H1 (cell line): Measurements from ENCODE around the gene EBF3. TPM values are rescaled to one million over a fixed set of nuclear protein-coding genes. Genes with fewer than 3 reads are reported as not detected.

ENCODE experiments used
- CTCF ChIA-PET: fragments of 300-600 bp; sonication (Branson Sonifier 250); formaldehyde crosslinking; loops from one replicate; lab custom pipeline; 2021; ENCODE audit not compliant: partially characterized antibody; lab: Charles Lee
- POLR2A ChIA-PET: fragments of 300-600 bp; sonication (Branson Sonifier 250); formaldehyde crosslinking; loops from one replicate; lab custom pipeline; 2021; ENCODE audit warnings: inconsistent platforms; ENCODE audit not compliant: partially characterized antibody; lab: Charles Lee
- DNase-seq, 2 experiments: peaks; one replicate each; pipeline versions ENCODE4 v3.0.0 to v3.0.0-alpha.2; 2010 to 2022; ENCODE audit warnings: low spot score in 2 of 2, low read depth in 1 of 2, mixed read lengths in 1 of 2
- FAIRE-seq: peaks from 2 replicates; lab custom pipeline; 2011; peaks lifted over from hg19 to GRCh38; lab: Jason Lieb, UNC
- H2AFZ ChIP-seq: 2 replicates; pipeline ENCODE4 v1.8.1; 2012; ENCODE audit warnings: low read length, inconsistent platforms
- H2AK5ac ChIP-seq: 2 replicates; pipeline ENCODE4 v1.6.1; 2013; ENCODE audit warnings: low read depth, low read length
- H2BK120ac ChIP-seq: replicated peaks from 2 replicates; pipeline ENCODE3; 2013; ENCODE audit warnings: low read depth, low read length, inconsistent platforms
- H2BK12ac ChIP-seq: 2 replicates; pipeline ENCODE4 v1.6.1; 2013; ENCODE audit warnings: low read depth, low read length
- H2BK15ac ChIP-seq: 2 replicates; pipeline ENCODE4 v1.6.1; 2013; ENCODE audit warnings: low read length
- H2BK20ac ChIP-seq: 2 replicates; pipeline ENCODE4 v1.6.1; 2013; ENCODE audit warnings: low read length
- H2BK5ac ChIP-seq: 2 replicates; pipeline ENCODE4 v1.6.1; 2013; ENCODE audit warnings: low read depth, low read length
- H3K14ac ChIP-seq: 2 replicates; pipeline ENCODE4 v1.6.1; 2013; ENCODE audit warnings: inconsistent platforms; ENCODE audit not compliant: insufficient read length
- H3K18ac ChIP-seq: 2 replicates; pipeline ENCODE4 v1.6.1; 2013; ENCODE audit warnings: low read length; ENCODE audit errors: extremely low read depth
- H3K23ac ChIP-seq: 2 replicates; pipeline ENCODE4 v1.6.1; 2013; ENCODE audit warnings: inconsistent platforms; ENCODE audit not compliant: insufficient read length
- H3K23me2 ChIP-seq: 2 replicates; pipeline ENCODE4 v1.6.1; 2013; ENCODE audit warnings: low read depth, low read length
- H3K27ac ChIP-seq: 2 replicates; pipeline ENCODE4 v1.6.1; 2011; ENCODE audit warnings: low read depth, low read length, inconsistent platforms
- H3K27me3 ChIP-seq, 4 experiments: replicated peaks in 1 of 4; 1 replicate in 1 of 4; 2 replicates in 3 of 4; pipeline versions ENCODE4 v1.6.1 to v1.8.1; 2011 to 2013; ENCODE audit warnings: low read length in 3 of 4, mild to moderate bottlenecking in 3 of 4, inconsistent platforms in 2 of 4, mixed read lengths in 2 of 4, moderate library complexity in 1 of 4; ENCODE audit not compliant: control insufficient read depth in 3 of 4, insufficient read depth in 3 of 4; ENCODE audit errors: extremely low read depth in 1 of 4
- H3K36me3 ChIP-seq, 4 experiments: 2 replicates each; pipeline versions ENCODE4 v1.6.1 to v1.8.1; 2011 to 2013; ENCODE audit warnings: mild to moderate bottlenecking in 4 of 4, low read length in 3 of 4, moderate library complexity in 2 of 4, control low read depth in 1 of 4, inconsistent platforms in 1 of 4; ENCODE audit not compliant: insufficient read depth in 4 of 4, control insufficient read depth in 2 of 4
- H3K4ac ChIP-seq: replicated peaks from 2 replicates; pipeline ENCODE3; 2013; ENCODE audit warnings: low read length, low read depth, mixed read lengths, inconsistent platforms; ENCODE audit not compliant: insufficient read length
- H3K4me1 ChIP-seq, 4 experiments: replicated peaks in 1 of 4; 1 replicate in 1 of 4; 2 replicates in 3 of 4; pipeline versions ENCODE4 v1.6.1 to v1.8.1; 2011 to 2013; ENCODE audit warnings: low read length in 3 of 4, inconsistent platforms in 2 of 4, mixed read lengths in 1 of 4; ENCODE audit not compliant: insufficient read depth in 4 of 4, control insufficient read depth in 3 of 4
- H3K4me2 ChIP-seq, 2 experiments: 2 replicates each; pipeline versions ENCODE4 v1.6.1 to v1.8.1; 2011 to 2013; ENCODE audit warnings: low read depth in 2 of 2, low read length in 2 of 2, control low read depth in 1 of 2, inconsistent platforms in 1 of 2, mild to moderate bottlenecking in 1 of 2; ENCODE audit not compliant: insufficient read depth in 1 of 2
- H3K4me3 ChIP-seq, 4 experiments: fragments of 200-600, 300-600 bp in 1 of 4; sonication (generic), shearing (Covaris generic), sonication (Bioruptor Twin) in 1 of 4; 2 replicates each; pipeline versions ENCODE4 v1.5.1 to v1.8.1; 2011 to 2016; ENCODE audit warnings: low read length in 4 of 4, low read depth in 3 of 4, control low read depth in 2 of 4, inconsistent platforms in 2 of 4, mild to moderate bottlenecking in 2 of 4, mixed read lengths in 1 of 4, moderate library complexity in 1 of 4; ENCODE audit not compliant: insufficient read depth in 2 of 4; ENCODE audit errors: extremely low read depth in 1 of 4
- H3K56ac ChIP-seq: replicated peaks from 2 replicates; pipeline ENCODE3; 2013; ENCODE audit warnings: low read depth, mild to moderate bottlenecking, mixed read lengths, low read length, inconsistent platforms; ENCODE audit not compliant: insufficient read length
- H3K79me1 ChIP-seq: 2 replicates; pipeline ENCODE4 v1.6.1; 2013; ENCODE audit warnings: low read depth, low read length, control low read depth
- H3K79me2 ChIP-seq, 2 experiments: 2 replicates each; pipeline versions ENCODE4 v1.6.1 to v1.8.1; 2012 to 2013; ENCODE audit warnings: low read length in 2 of 2, mild to moderate bottlenecking in 2 of 2, inconsistent platforms in 1 of 2; ENCODE audit not compliant: insufficient read depth in 2 of 2, control insufficient read depth in 1 of 2
- H3K9ac ChIP-seq, 4 experiments: replicated peaks in 1 of 4; 1 replicate in 1 of 4; 2 replicates in 3 of 4; pipeline versions ENCODE4 v1.6.1 to v1.8.1; 2011 to 2013; ENCODE audit warnings: low read depth in 3 of 4, low read length in 3 of 4, control low read depth in 2 of 4, mild to moderate bottlenecking in 2 of 4, moderate library complexity in 2 of 4, inconsistent platforms in 1 of 4; ENCODE audit errors: extremely low read depth in 1 of 4
- H3K9me3 ChIP-seq, 2 experiments: 2 replicates each; pipeline versions ENCODE4 v1.6.1 to v1.8.1; 2012 to 2013; ENCODE audit warnings: mild to moderate bottlenecking in 2 of 2, moderate library complexity in 2 of 2, control low read depth in 1 of 2, inconsistent platforms in 1 of 2, low read depth in 1 of 2, low read length in 1 of 2, mixed read lengths in 1 of 2; ENCODE audit not compliant: insufficient read depth in 2 of 2
- H4K20me1 ChIP-seq, 2 experiments: replicated peaks in 1 of 2; 2 replicates each; pipeline versions ENCODE3 to v1.8.1; 2011 to 2013; ENCODE audit warnings: inconsistent platforms in 2 of 2, low read length in 2 of 2, mild to moderate bottlenecking in 1 of 2; ENCODE audit not compliant: insufficient read depth in 2 of 2, control insufficient read depth in 1 of 2
- H4K5ac ChIP-seq: 2 replicates; pipeline ENCODE4 v1.6.1; 2013; ENCODE audit warnings: low read length, low read depth, mixed read lengths, inconsistent platforms; ENCODE audit not compliant: insufficient read length
- H4K8ac ChIP-seq: 2 replicates; pipeline ENCODE4 v1.8.0; 2013; ENCODE audit warnings: mild to moderate bottlenecking, moderate library complexity, low read length, inconsistent platforms; ENCODE audit not compliant: insufficient read depth; ENCODE audit errors: extremely low read depth
- H4K91ac ChIP-seq: replicated peaks from 2 replicates; pipeline ENCODE3; 2013; ENCODE audit warnings: low read length, mixed read lengths, inconsistent platforms; ENCODE audit not compliant: insufficient read length
- BACH1 ChIP-seq: IDR thresholded peaks from 2 replicates; pipeline ENCODE4 v1.6.1; 2012; ENCODE audit warnings: low read length, improper control_type of control experiment
- BRCA1 ChIP-seq: IDR thresholded peaks from 2 replicates; pipeline ENCODE4 v1.6.1; 2012; ENCODE audit warnings: low read depth, low read length, improper control_type of control experiment
- CHD1 ChIP-seq: IDR thresholded peaks from 2 replicates; pipeline ENCODE4 v1.6.1; 2012; ENCODE audit warnings: low read depth, low read length, improper control_type of control experiment
- GABPA ChIP-seq: IDR thresholded peaks from 2 replicates; pipeline ENCODE4 v1.6.1; 2011; ENCODE audit warnings: mild to moderate bottlenecking, low read length, moderate library complexity, borderline replicate concordance; ENCODE audit not compliant: insufficient read depth
- GTF2F1 ChIP-seq: IDR thresholded peaks from 2 replicates; pipeline ENCODE4 v1.6.1; 2012; ENCODE audit warnings: low read depth, low read length, improper control_type of control experiment, borderline replicate concordance
- KDM4A ChIP-seq: IDR thresholded peaks from one replicate; pipeline ENCODE4 v1.7.1; 2012; ENCODE audit warnings: low read depth, mild to moderate bottlenecking, moderate library complexity, low read length, inconsistent platforms; ENCODE audit not compliant: severe bottlenecking
- NRF1 ChIP-seq: IDR thresholded peaks from 2 replicates; pipeline ENCODE4 v1.6.1; 2011; ENCODE audit warnings: mild to moderate bottlenecking, low read depth, low read length, improper control_type of control experiment
- RFX5 ChIP-seq: IDR thresholded peaks from 2 replicates; pipeline ENCODE4 v1.6.1; 2011; ENCODE audit warnings: low read depth, low read length, improper control_type of control experiment, borderline replicate concordance
- SIX5 ChIP-seq: IDR thresholded peaks from 2 replicates; pipeline ENCODE4 v1.6.1; 2011; ENCODE audit warnings: mild to moderate bottlenecking, low read depth, low read length
- SRF ChIP-seq: IDR thresholded peaks from 2 replicates; pipeline ENCODE4 v1.6.1; 2011; ENCODE audit warnings: mild to moderate bottlenecking, low read depth, low read length, moderate library complexity
- ZNF274 ChIP-seq: IDR thresholded peaks from 2 replicates; pipeline ENCODE4 v1.7.0; 2012; ENCODE audit warnings: low read length, borderline replicate concordance; ENCODE audit errors: extremely low read depth
- WGBS, 2 experiments: shearing (Covaris generic) in 1 of 2; methylation state at CpG; one replicate each; pipeline versions ENCODE4 v1.1.6 to v1.1.7; 2013 to 2015; ENCODE audit warnings: low lambda C conversion rate in 2 of 2, mixed read lengths in 2 of 2, inconsistent platforms in 1 of 2, low coverage in 1 of 2, missing lambda C conversion rate in 1 of 2; ENCODE audit not compliant: insufficient replicate concordance in 2 of 2, insufficient coverage in 1 of 2, insufficient read length in 1 of 2; ENCODE audit errors: extremely low coverage in 1 of 2, missing lambda C conversion rate in 1 of 2; 5-methylcytosine and 5-hydroxymethylcytosine counted together
- polyA plus RNA-seq, 7 experiments: library from polyadenylated mRNA; depleted of rRNA in 3 of 7; stranded (reverse) in 5 of 7; unstranded in 2 of 7; fragments of >200 nt in 5 of 7; fragments of 200-250 nt in 2 of 7; gene quantifications; 1 replicate in 5 of 7; 2 replicates in 1 of 7; 4 replicates in 1 of 7; pipeline versions ENCODE4 v1.2.1 to v1.2.3, GENCODE V29; 2011 to 2013; ENCODE audit warnings: missing spikeins in 2 of 7, mixed read lengths in 2 of 7
- total RNA-seq: library from RNA; stranded (reverse); fragmentation: NEBNext Ultra II Directional; extraction: Animal tissue kit (Norgen Biotek cat#: 25700); gene quantifications from 2 replicates; pipeline ENCODE4 v1.2.1, GENCODE V29; 2021

Gene EBF3
- total and polyA plus RNA-seq, 2 of the 8 experiments (the other 6 are each of a cell fraction or from before 2014, with no cell fraction given): 0.08 to 0.26 TPM

DNA sequence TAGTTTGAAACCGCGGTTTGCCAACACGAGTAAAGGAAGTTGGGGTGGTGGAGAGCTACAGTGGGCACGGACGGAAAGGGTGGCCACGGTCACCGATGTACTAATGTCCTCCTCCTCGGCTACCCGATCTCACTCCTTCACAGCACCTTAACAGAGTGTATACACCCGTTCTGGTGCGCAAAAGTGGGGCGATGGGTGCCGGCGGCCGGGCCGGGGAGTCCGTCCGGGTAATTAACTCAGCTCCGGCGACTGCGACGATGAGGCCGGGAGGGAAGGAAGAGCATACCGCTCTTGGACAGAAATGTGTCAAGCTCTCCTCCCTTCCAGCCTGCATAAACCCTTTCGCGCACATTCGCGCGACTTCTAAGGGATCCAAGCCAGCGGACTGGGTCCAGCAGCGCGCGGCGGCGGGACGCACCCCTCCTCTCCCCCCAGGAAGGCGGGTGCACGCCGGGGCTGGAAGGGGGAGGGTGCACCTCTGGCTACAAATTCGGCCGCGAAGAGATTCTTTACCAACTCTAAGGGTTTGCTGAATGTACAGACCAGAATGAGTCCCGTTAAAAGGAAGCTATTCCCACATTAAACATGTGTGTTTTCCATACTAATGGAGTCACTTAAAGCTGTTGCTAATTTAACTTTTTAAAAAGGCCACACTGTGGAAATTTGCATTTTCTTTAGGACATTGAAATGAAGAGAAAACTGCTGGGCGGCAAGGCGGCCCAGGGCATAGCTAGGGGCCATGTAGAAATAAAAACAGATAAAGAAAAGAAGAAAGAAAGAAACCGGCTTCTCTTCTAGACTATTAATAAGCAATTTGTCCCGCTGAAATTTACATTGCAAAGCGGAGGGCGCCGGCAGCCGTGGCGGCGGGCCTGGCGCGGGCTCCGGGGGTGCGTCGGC is 6.6 kb upstream of the EBF3 start:
- no peak overlapping the region for H2BK120ac ChIP-seq
- no peak overlapping the region for H2AK5ac ChIP-seq
- H3K79me1 ChIP-seq: no peaks in the 10 kb centered on the region
- DNase-seq (no peak), FAIRE-seq (no peak)
- peak overlapping the region; percentile 74 to 75 for H3K4me2 ChIP-seq
- peaks cover 12 to 22% of the 10 kb centered on the region in 2 experiments for H4K20me1 ChIP-seq
- H3K27ac ChIP-seq: no peak overlapping the region
- 0 out of 2 replicates have a peak overlapping the region, but pooled peaks have one; percentile 46 for H2BK15ac ChIP-seq
- H3K79me2 ChIP-seq: no peaks in the 10 kb centered on the region
- no peak overlapping the region for H2BK5ac ChIP-seq
- no peak overlapping the region for H4K91ac ChIP-seq
- CTCF ChIA-PET: interaction anchor here (0.5 to 3.0 kb wide), 34 partner anchors 13 to 1408 kb away, joined by 3 to 12 read pairs (median 4); no protein-coding TSS in a partner anchor
- H2AFZ ChIP-seq: no peak overlapping the region
- H4K8ac ChIP-seq: no peak overlapping the region
- H3K36me3 ChIP-seq: peaks cover 0 to 21% (median 0%) of the 10 kb centered on the region in 4 experiments; a peak in 1 of 8 replicates
- H4K5ac ChIP-seq: no peak overlapping the region
- no peak overlapping the region for H3K56ac ChIP-seq
- POLR2A ChIA-PET: interaction anchor here (1.4 to 1.8 kb wide), 2 partner anchors 9 to 11 kb away, joined by 3 to 4 read pairs; no protein-coding TSS in a partner anchor
- H3K23me2 ChIP-seq: peaks cover 14% of the 10 kb centered on the region; the same call in 1 of the 2 replicates
- no peak overlapping the region for H3K14ac ChIP-seq
- H3K27me3 ChIP-seq: peaks cover 75 to 94% (median 84%) of the 10 kb centered on the region in 4 experiments
- H3K23ac ChIP-seq: no peak overlapping the region
- WGBS, 2 experiments: 2% methylated on average over 52 of the region's 58 CpGs; no CpG with 5 or more reads in 1 of the 2 experiments
- peak overlapping the region; percentile 65; the same call in 1 of the 2 replicates for H2BK12ac ChIP-seq
- peak overlapping the region; percentile 21 for H3K18ac ChIP-seq
- H3K9me3 ChIP-seq: no peaks in the 10 kb centered on the region
- H3K4me3 ChIP-seq: peak overlapping the region in 3 of 4 experiments; percentile 7 to 55 (median 19); a peak in 5 of 8 replicates
- peaks cover 0 to 28% (median 20%) of the 10 kb centered on the region in 4 experiments; a peak in 6 of 7 replicates for H3K4me1 ChIP-seq
- no peak overlapping the region for H3K4ac ChIP-seq
- no peak overlapping the region for H3K9ac ChIP-seq
- no peak overlapping the region; the same call in 1 of the 2 replicates for H2BK20ac ChIP-seq
- TF ChIP-seq GTF2F1 (no peak), ZNF274 (no peak), KDM4A (peak; percentile 18), SIX5 (no peak), BRCA1 (no peak), SRF (no peak), GABPA (no peak; the same call in 1 of the 2 replicates), RFX5 (no peak), CHD1 (no peak), NRF1 (no peak), BACH1 (no peak)
